ENCODE measurements around the gene PSMB7.
"Not testable (repeated sequence)": the region's sequence is repeated elsewhere in the genome, so short reads cannot be mapped to it uniquely, and the experiment has no call there.

Gene PSMB7

GRCh38 chr9:124443625-124444024, 28.4 kb upstream of the PSMB7 start:
- no peak for DNase-seq (ENCODE audit: low read depth)

- DNase-seq (ENCODE audit: low read depth), result no peak
Measured at GRCh38 chr9:124442826-124443225, 27.6 kb upstream of the PSMB7 start.

- no peak for DNase-seq (ENCODE audit: low read depth)
Measured at GRCh38 chr9:124442379-124442778, 27.1 kb upstream of the PSMB7 start.

- no peak for DNase-seq (ENCODE audit: low read depth)
Measured at GRCh38 chr9:124441291-124441690, 26.0 kb upstream of the PSMB7 start.

- no peak for DNase-seq (ENCODE audit: low read depth)
Measured at GRCh38 chr9:124440786-124441185, 25.5 kb upstream of the PSMB7 start.

GRCh38 chr9:124439686-124440243, 24.5 kb upstream of the PSMB7 start:
- DNase-seq (ENCODE audit: low read depth), result no peak

- DNase-seq (ENCODE audit: low read depth), result no peak
Measured at GRCh38 chr9:124439086-124439485, 23.8 kb upstream of the PSMB7 start.

- DNase-seq (ENCODE audit: low read depth), result no peak
Measured at GRCh38 chr9:124438091-124438490, 22.8 kb upstream of the PSMB7 start.

GRCh38 chr9:124437086-124437485, 21.8 kb upstream of the PSMB7 start:
- DNase-seq (ENCODE audit: low read depth), result no peak

GRCh38 chr9:124436320-124436719, 21.1 kb upstream of the PSMB7 start:
- DNase-seq (ENCODE audit: low read depth), result no peak

GRCh38 chr9:124429530-124429867, 14.3 kb upstream of the PSMB7 start:
- no peak for DNase-seq (ENCODE audit: low read depth)

- no peak for DNase-seq (ENCODE audit: low read depth)
Measured at GRCh38 chr9:124428751-124429529, 13.7 kb upstream of the PSMB7 start.

GRCh38 chr9:124427281-124427680, 12.0 kb upstream of the PSMB7 start:
- DNase-seq (ENCODE audit: low read depth), result no peak

GRCh38 chr9:124426361-124426760, 11.1 kb upstream of the PSMB7 start:
- no peak for DNase-seq (ENCODE audit: low read depth)

- not testable (repeated sequence) for DNase-seq (ENCODE audit: low read depth)
Measured at GRCh38 chr9:124425733-124426132, 10.5 kb upstream of the PSMB7 start.

- no peak for DNase-seq (ENCODE audit: low read depth)
Measured at GRCh38 chr9:124423591-124423990, 8.3 kb upstream of the PSMB7 start.

- no peak for DNase-seq (ENCODE audit: low read depth)
Measured at GRCh38 chr9:124423155-124423554, 7.9 kb upstream of the PSMB7 start.

GRCh38 chr9:124420991-124421543, 5.8 kb upstream of the PSMB7 start:
- DNase-seq (ENCODE audit: low read depth), result no peak

- no peak for DNase-seq (ENCODE audit: low read depth)
Measured at GRCh38 chr9:124419832-124420489, 4.7 kb upstream of the PSMB7 start.

- peak; percentile 18 for DNase-seq (ENCODE audit: low read depth)
Measured at GRCh38 chr9:124415852-124416484, 726 bp upstream of the PSMB7 start.

- DNase-seq (ENCODE audit: low read depth), result no peak
Measured at GRCh38 chr9:124414612-124415011, 630 bp downstream of the PSMB7 start.

GRCh38 chr9:124412228-124412575, 3.0 kb downstream of the PSMB7 start:
- DNase-seq (ENCODE audit: low read depth), result no peak

Measured in CMK (cell line).